ENCODE data around the gene FNDC3B. TPM values are rescaled to one million over a fixed set of nuclear protein-coding genes. Genes with fewer than 3 reads are reported as not detected.

Gene FNDC3B
- total and polyA plus RNA-seq, 2 of the 8 experiments (the other 6 are each of a cell fraction or from before 2014, with no cell fraction given) = 14.1 to 44.4 TPM

DNA sequence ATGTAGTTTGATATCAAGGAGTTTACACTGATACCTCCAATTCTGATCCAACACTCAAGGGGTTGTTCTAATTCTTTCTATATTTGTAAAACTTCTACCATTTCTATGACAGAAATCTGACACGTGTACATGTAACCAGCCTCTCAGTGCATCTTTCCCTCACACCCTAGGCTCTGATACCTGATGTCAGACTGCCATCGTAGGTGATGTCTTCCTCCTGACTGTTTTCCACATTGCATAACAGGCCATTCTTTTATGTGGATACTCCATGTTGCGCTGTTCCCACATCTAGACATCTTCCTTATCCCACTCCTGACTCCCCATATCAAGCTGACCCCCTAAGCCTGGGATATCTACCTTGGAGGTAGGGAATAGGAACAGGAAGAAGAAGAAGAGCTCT lies 159.1 kb downstream of the FNDC3B start (continued):
- TF ChIP-seq SIX5 (IDR thresholded peaks at IDR 0.05; ENCODE audit: low read depth, low read length) = no peak
- TF ChIP-seq, protein P1, sequence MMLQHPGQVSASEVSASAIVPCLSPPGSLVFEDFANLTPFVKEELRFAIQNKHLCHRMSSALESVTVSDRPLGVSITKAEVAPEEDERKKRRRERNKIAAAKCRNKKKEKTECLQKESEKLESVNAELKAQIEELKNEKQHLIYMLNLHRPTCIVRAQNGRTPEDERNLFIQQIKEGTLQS (IDR thresholded peaks at IDR 0.05; ENCODE audit: insufficient read depth, low read depth, low read length) = no peak
- TF ChIP-seq, protein P2, sequence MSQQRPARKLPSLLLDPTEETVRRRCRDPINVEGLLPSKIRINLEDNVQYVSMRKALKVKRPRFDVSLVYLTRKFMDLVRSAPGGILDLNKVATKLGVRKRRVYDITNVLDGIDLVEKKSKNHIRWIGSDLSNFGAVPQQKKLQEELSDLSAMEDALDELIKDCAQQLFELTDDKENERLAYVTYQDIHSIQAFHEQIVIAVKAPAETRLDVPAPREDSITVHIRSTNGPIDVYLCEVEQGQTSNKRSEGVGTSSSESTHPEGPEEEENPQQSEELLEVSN (IDR thresholded peaks at IDR 0.05) = no peak
- TF ChIP-seq HDAC2 (IDR thresholded peaks at IDR 0.05; ENCODE audit: borderline replicate concordance in 1 of 2, low read depth in 2 of 2, low read length in 2 of 2) = no peak
